Neuron (in vitro differentiated cells): Measurements from ENCODE around the gene TSC2.

ENCODE experiments used
- H2AFZ ChIP-seq: one replicate; pipeline ENCODE4 v1.6.1; 2013; ENCODE audit warnings: low read depth, mild to moderate bottlenecking, inconsistent platforms, low read length, moderate library complexity
- H3K27me3 ChIP-seq: one replicate; pipeline ENCODE4 v1.6.1; 2013; ENCODE audit warnings: low read length; ENCODE audit not compliant: insufficient read depth
- H3K36me3 ChIP-seq: one replicate; pipeline ENCODE4 v1.6.1; 2013; ENCODE audit warnings: low read length; ENCODE audit not compliant: insufficient read depth
- H3K4me1 ChIP-seq: one replicate; pipeline ENCODE4 v1.6.1; 2013; ENCODE audit warnings: low read length; ENCODE audit not compliant: insufficient read depth
- H3K4me3 ChIP-seq: 2 replicates; pipeline ENCODE4 v1.5.1; 2013; ENCODE audit warnings: mild to moderate bottlenecking, low read length, moderate library complexity
- H3K9me3 ChIP-seq: one replicate; pipeline ENCODE4 v1.6.1; 2013; ENCODE audit warnings: low read length

Gene TSC2

DNA sequence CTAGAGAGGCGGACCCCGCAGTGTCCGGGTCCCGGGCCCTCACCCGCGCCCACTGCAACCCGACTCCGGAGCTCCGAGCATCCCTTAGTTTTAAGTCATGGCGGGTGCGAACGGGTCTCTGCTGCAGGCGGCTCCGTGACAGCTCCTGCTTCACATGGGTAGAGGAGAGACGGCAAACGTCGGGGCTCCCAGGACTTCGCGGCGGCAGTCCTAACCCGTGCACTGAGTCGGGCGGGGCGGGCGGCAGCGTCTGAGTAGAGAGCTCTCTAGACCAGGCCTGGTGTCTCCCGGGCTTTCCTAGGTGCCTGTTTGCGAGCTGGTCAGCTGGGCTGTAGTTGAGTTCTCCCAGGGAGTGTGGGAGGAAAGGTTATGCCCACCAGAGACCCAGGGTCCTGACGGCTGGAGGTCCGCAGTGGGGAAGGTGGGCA lies 345 bp downstream of the TSC2 start:
- peaks cover 23% of the 10 kb centered on the region for H3K36me3 ChIP-seq
- no peaks in the 10 kb centered on the region for H3K27me3 ChIP-seq
- peak overlapping the region; percentile 89 for H2AFZ ChIP-seq
- H3K4me3 ChIP-seq: peak overlapping the region; percentile 84
- H3K9me3 ChIP-seq: no peaks in the 10 kb centered on the region
- H3K4me1 ChIP-seq: peaks cover 15% of the 10 kb centered on the region

DNA sequence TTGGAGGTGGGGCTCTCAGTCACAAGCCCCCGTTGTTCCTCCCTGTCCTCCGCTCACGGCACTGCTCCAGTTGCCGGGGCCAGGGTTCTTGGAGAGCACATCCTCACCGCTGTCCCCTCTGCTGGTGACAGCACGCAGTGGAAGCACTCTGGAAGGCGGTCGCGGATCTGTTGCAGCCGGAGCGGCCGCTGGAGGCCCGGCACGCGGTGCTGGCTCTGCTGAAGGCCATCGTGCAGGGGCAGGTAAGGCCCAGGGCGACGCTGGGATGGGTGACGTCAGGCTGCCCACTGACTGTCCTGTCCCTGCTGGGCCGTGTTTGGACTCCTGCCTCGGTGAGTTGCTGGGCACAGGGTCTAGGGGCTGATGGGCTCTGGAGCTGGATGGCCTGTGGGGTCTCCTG lies 5.4 kb downstream of the TSC2 start:
- no peak overlapping the region for H2AFZ ChIP-seq
- no peaks in the 10 kb centered on the region for H3K27me3 ChIP-seq
- no peaks in the 10 kb centered on the region for H3K9me3 ChIP-seq
- H3K36me3 ChIP-seq: peaks cover 51% of the 10 kb centered on the region
- peaks cover 9% of the 10 kb centered on the region for H3K4me1 ChIP-seq
- no peak overlapping the region for H3K4me3 ChIP-seq

DNA sequence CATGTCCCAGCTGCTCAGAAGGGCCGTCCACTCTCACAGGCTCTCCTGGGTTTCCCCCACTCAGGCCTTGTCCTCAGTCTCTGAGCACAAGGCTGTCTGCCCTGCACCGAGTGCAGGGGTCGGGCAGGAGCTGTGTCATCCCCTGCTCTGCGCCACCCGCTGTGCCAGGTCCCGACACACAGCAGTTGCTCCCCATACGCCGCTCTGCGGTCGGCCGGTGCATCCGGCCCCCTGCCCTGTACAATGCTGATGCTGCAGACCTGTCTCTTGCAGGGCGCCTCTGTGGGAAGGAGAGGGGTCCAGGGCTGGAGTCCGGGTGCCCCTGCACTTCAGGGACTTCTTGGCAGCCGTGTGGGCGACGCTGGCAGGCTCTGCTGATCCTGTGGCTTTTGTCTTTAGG lies 6.1 kb downstream of the TSC2 start:
- Histone ChIP-seq H3K9me3 (no peaks in the 10 kb centered on the region), H3K4me3 (no peak overlapping the region), H3K27me3 (no peaks in the 10 kb centered on the region), H3K4me1 (peaks cover 2% of the 10 kb centered on the region), H2AFZ (no peak overlapping the region), H3K36me3 (peaks cover 53% of the 10 kb centered on the region)

DNA sequence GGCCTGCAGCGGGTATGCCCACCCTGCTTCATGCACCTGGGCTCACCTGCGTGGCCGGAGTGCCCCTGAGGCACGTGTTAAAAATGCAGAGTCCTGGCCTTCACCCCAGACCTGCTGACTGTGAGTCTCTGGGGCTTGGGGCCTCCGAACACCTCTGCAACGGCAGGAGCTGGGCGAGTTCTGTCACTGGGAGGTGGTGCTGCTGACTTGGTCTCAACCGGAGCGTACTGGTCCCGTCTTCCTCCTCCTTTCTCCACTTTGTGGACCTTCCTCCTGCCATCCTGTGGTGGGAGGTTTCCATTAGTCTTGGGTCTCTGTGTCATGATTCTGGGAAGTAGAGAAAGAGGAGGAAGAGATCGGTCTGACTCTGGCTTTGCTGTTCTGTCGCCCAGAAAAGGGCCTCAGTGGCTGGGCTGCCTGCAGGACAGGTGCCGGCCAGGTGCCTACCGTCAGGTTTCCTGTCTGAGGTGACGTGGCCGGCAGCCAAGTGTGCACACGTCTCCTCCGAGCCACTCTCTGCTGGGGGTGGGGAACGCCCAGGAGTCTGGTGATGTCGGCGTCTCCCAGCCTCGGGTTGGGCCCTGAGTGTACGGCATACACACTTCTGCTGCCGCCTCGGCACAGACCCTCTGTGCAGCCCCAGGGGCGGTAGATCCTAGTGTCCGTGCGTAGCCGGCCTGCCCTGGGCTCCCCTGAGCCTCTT lies 6.9 kb downstream of the TSC2 start:
- H3K9me3 ChIP-seq: no peaks in the 10 kb centered on the region
- H3K4me3 ChIP-seq: no peak overlapping the region
- no peaks in the 10 kb centered on the region for H3K4me1 ChIP-seq
- no peaks in the 10 kb centered on the region for H3K27me3 ChIP-seq
- no peak overlapping the region for H2AFZ ChIP-seq
- peaks cover 53% of the 10 kb centered on the region for H3K36me3 ChIP-seq

DNA sequence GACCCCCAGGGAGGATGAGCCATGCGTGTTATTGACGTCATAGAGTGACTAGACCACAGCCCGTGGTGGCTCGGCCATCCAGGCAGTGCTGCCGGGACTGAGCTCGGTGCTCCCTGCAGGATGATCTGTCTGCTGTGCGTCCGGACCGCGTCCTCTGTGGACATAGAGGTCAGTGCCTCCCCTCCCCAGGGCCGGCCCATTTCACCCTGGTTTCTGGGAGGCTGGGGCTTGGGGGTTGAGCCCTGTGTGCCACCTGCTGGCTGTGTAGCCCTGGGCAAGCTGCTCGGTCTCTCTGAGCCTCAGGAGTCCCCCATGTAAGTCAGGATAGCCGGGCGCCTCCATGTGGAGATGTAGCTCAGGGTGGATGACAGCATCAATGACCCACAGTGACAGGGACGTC lies 8.3 kb downstream of the TSC2 start:
- Histone ChIP-seq H3K36me3 (peaks cover 53% of the 10 kb centered on the region), H3K4me3 (no peak overlapping the region)

DNA sequence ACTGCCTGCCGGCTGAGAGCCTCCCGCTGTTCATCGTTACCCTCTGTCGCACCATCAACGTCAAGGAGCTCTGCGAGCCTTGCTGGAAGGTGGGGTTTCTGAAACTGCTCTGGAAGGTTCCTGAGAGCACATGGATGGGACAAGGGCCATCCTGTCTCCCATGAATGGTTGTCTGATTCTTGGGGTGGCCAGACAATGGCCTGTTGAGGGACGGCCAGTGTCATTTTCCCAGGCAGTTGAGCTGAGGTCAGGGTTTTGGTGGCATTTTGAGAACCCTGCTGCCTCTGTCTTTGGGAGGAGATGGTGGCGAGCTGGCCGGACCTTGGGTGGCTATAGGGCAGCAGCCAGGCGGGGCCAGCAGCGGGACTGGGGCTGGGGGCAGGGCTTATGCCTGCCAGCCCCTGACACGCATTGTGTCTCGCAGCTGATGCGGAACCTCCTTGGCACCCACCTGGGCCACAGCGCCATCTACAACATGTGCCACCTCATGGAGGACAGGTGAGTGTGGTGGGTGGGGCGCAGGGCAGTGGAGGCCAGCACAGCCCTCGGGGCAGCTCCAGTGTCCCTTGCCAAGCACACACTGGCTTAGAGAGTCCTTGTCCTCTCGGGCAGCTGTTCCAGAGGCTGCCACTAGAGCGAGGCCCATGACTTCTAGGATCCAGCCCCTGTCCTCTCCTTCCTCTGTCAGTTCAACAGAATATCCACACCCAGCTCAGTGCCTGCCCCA lies 9.1 kb downstream of the TSC2 start:
- Histone ChIP-seq H3K9me3 (no peaks in the 10 kb centered on the region), H2AFZ (no peak overlapping the region), H3K4me1 (no peaks in the 10 kb centered on the region), H3K4me3 (no peak overlapping the region), H3K36me3 (peaks cover 51% of the 10 kb centered on the region), H3K27me3 (no peaks in the 10 kb centered on the region)

More for the DNA sequence above, 8.3 kb downstream of the TSC2 start:
- H3K4me1 ChIP-seq: no peaks in the 10 kb centered on the region
- no peak overlapping the region for H2AFZ ChIP-seq
- H3K9me3 ChIP-seq: no peaks in the 10 kb centered on the region
- H3K27me3 ChIP-seq: no peaks in the 10 kb centered on the region

DNA sequence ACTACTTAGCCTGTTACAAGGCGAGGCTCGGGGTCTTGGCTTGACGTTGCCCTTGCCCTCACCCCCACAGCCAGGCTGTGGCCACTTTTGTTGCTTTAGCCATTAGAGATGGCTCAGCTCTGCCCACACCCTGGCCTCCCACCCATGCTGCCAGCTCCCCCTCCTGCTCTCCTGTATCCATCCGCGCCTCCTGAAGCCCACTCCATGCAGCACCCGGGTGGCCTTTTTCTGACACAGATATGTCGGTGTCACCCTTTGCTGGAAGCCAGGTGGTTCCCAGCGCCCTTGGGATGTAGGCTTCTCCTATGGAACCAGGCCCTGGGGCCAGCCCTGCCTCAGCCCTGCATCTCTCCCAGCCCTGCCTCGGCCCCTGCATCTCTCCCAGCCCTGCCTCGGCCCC lies 9.7 kb downstream of the TSC2 start:
- H3K9me3 ChIP-seq: no peaks in the 10 kb centered on the region

DNA sequence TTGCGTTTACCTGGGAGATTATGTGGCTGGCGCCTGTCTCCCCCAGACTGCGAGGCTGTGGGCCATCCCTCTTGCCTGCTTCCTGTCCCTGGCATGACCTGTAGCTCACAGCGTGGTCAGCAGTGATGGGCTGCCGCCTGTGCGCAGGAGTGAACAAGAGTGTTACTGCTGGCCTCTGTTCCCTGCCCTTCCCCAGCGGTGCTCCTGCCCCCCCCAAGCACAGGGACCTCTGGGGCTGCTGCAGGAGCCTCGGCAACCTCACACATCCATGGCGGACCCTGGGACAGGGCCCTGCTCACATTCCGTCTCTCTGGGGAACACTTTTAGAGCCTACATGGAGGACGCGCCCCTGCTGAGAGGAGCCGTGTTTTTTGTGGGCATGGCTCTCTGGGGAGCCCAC lies 10.6 kb downstream of the TSC2 start:
- Histone ChIP-seq H3K36me3 (peaks cover 38% of the 10 kb centered on the region), H3K4me3 (no peak overlapping the region), H3K4me1 (no peaks in the 10 kb centered on the region), H3K9me3 (no peaks in the 10 kb centered on the region), H2AFZ (no peak overlapping the region), H3K27me3 (no peaks in the 10 kb centered on the region)

More for the DNA sequence above, 9.7 kb downstream of the TSC2 start:
- Histone ChIP-seq H3K4me3 (no peak overlapping the region), H3K36me3 (peaks cover 45% of the 10 kb centered on the region), H3K4me1 (no peaks in the 10 kb centered on the region), H2AFZ (no peak overlapping the region), H3K27me3 (no peaks in the 10 kb centered on the region)

DNA sequence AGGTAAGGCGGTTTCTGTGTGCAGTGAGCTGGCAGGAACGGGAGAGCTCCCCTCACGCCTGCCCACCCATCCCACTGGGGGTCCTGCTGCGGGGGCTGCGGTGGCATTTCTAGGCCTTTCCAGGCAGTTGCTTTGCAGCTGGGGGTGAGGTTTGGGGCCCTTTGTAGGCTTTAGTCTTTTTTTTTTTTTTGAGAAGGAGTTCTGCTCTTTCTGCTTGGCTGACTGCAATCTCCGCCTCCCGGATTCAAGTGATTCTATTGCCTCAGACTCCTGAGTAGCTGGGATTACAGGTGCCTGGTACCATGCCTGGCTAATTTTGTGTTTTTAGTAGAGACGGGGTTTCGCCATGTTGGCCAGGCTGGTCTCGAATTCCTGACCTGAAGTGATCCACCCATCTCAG lies 11.1 kb downstream of the TSC2 start:
- Histone ChIP-seq H2AFZ (no peak overlapping the region), H3K9me3 (no peaks in the 10 kb centered on the region), H3K27me3 (no peaks in the 10 kb centered on the region), H3K36me3 (peaks cover 35% of the 10 kb centered on the region), H3K4me3 (no peak overlapping the region), H3K4me1 (no peaks in the 10 kb centered on the region)

DNA sequence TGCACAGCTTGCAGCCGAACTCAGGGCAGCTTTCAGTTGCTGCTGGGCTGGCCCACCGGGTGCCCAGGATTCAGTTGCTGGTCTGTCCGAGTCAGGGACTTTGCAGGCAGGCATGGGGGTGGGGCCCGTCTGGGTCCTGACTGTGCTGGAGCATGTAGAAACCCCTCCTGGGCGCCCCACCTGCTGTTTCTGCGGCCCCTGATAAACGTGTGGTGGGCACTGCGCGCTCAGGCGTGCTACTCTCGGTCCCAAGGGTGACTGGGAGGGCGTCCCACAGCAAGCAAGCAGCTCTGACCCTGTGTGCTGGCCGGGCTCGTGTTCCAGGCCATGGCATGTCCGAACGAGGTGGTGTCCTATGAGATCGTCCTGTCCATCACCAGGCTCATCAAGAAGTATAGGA lies 12.6 kb downstream of the TSC2 start:
- Histone ChIP-seq H3K4me1 (no peaks in the 10 kb centered on the region), H3K36me3 (peaks cover 34% of the 10 kb centered on the region), H3K9me3 (no peaks in the 10 kb centered on the region), H3K27me3 (no peaks in the 10 kb centered on the region), H3K4me3 (no peak overlapping the region), H2AFZ (no peak overlapping the region)

DNA sequence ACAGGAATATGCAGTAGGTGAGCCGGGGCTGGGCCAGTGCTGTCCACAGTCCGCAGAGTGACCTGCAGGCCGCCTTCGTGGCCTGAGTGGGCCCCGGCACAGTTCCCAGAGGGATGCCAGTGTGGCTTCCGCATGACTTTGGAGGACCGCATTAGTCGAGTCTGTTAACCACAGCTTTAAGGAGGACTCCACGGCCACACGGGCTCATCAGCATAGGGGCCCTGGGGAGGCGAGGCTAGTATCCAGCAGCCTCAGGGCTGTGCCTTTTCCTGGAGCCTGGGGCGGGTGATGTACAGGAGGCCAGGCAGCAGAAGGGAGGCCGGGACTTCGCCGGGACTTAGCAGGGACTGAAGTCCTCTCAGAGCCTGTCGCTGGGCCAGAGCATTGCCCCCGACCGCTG lies 13.2 kb downstream of the TSC2 start:
- no peak overlapping the region for H2AFZ ChIP-seq
- peaks cover 41% of the 10 kb centered on the region for H3K36me3 ChIP-seq
- no peaks in the 10 kb centered on the region for H3K9me3 ChIP-seq
- no peaks in the 10 kb centered on the region for H3K27me3 ChIP-seq
- no peaks in the 10 kb centered on the region for H3K4me1 ChIP-seq
- H3K4me3 ChIP-seq: no peak overlapping the region

DNA sequence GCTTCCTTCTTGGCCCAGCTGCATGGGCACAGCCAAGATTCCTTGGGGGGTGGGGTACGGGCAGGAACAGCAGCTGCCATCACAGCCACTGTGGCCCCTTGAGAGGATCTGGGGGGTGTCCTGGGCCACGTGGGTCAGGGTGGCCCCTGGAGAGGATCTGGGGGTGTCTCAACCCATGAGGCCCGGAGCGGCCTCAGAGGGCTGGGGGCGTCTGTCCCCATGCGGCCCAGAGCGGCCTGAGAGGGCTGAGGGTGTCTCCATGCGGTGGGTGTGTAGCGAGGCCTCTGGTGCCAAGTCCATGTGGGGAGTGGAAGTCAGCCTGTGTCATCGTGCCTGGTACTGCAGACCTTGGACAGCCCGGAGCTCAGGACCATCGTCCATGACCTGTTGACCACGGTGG lies 13.7 kb downstream of the TSC2 start:
- Histone ChIP-seq H3K36me3 (peaks cover 44% of the 10 kb centered on the region), H3K4me3 (no peak overlapping the region), H3K9me3 (no peaks in the 10 kb centered on the region), H3K4me1 (no peaks in the 10 kb centered on the region), H3K27me3 (no peaks in the 10 kb centered on the region), H2AFZ (no peak overlapping the region)

DNA sequence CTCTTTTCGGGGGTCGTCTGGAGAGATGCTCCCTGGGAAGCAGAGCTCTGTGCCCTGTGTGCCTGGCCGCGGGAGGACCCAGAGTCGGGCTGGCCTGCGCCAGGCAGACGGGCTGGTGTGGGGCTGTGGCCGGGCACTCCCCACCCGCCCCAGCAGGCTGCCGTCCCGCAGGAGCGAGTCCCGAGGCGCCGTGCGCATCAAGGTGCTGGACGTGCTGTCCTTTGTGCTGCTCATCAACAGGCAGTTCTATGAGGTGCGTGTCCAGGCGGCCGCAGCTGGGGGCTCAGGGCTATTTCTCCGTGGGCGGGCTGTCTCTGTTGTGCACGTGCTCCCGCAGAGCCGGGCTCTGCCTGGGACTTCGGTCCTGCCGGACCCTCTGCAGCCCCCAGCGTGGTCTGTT lies 15.0 kb downstream of the TSC2 start:
- H3K4me1 ChIP-seq: no peaks in the 10 kb centered on the region
- peaks cover 44% of the 10 kb centered on the region for H3K36me3 ChIP-seq
- no peaks in the 10 kb centered on the region for H3K27me3 ChIP-seq
- H3K4me3 ChIP-seq: no peak overlapping the region
- no peak overlapping the region for H2AFZ ChIP-seq
- H3K9me3 ChIP-seq: no peaks in the 10 kb centered on the region
